Measurements from ENCODE around the gene GSTA1. TPM values are rescaled to one million over a fixed set of nuclear protein-coding genes. Genes with fewer than 3 reads are reported as not detected.
"Not testable (repeated sequence)": the region's sequence is repeated elsewhere in the genome, so short reads cannot be mapped to it uniquely, and the experiment has no call there.

Gene GSTA1
- total RNA-seq, 1 experiment from 2014 or later, result not detected

- H3K4me2 ChIP-seq (ENCODE audit: insufficient read depth, insufficient read length, low read length); H3K18ac ChIP-seq (ENCODE audit: insufficient read length, low read depth, low read length); H3K79me1 ChIP-seq (ENCODE audit: insufficient read depth, low read depth, low read length, poor library complexity, severe bottlenecking); H2BK120ac ChIP-seq (ENCODE audit: low read depth, low read length, poor library complexity, severe bottlenecking); H4K20me1 ChIP-seq (ENCODE audit: control insufficient read depth, insufficient read depth, insufficient read length); H3K23me2 ChIP-seq (ENCODE audit: insufficient read length, low read depth, low read length, poor library complexity, severe bottlenecking); H3K27me3 ChIP-seq (ENCODE audit: insufficient read depth, low read length); H3K14ac ChIP-seq (ENCODE audit: insufficient read depth, low read length); H3K4me1 Mint-ChIP-seq; H3K79me2 ChIP-seq (ENCODE audit: insufficient read depth, low read length); H2BK20ac ChIP-seq (ENCODE audit: low read depth, low read length, poor library complexity, severe bottlenecking); DNase-seq; H3T11ph ChIP-seq (ENCODE audit: low read length); H3K56ac ChIP-seq (ENCODE audit: insufficient read length, low read depth, low read length); H3K27ac Mint-ChIP-seq; H2BK15ac ChIP-seq (ENCODE audit: low read depth, low read length); H2BK5ac ChIP-seq (ENCODE audit: insufficient read length, low read length); H2AK5ac ChIP-seq (ENCODE audit: insufficient read length, low read length); H3K4me1 ChIP-seq (ENCODE audit: insufficient read depth, low read length); H4K5ac ChIP-seq (ENCODE audit: insufficient read length, low read depth, low read length); H2BK12ac ChIP-seq (ENCODE audit: insufficient read length, low read depth, low read length); H4K8ac ChIP-seq (replicated peaks; ENCODE audit: insufficient read length, low read depth, low read length); H3K23ac ChIP-seq (ENCODE audit: insufficient read length, low read depth, low read length); H3K9me3 ChIP-seq (ENCODE audit: control insufficient read depth, low read depth, low read length); H3K27me3 Mint-ChIP-seq (ENCODE audit: low read depth); H2AFZ ChIP-seq (ENCODE audit: low read length); H3K4ac ChIP-seq (ENCODE audit: low read depth, low read length); H3K4me3 Mint-ChIP-seq; H3K27ac ChIP-seq (ENCODE audit: insufficient read length, low read depth, low read length); H3K9ac ChIP-seq (ENCODE audit: extremely low read depth, insufficient read length, low read length); H4K91ac ChIP-seq (ENCODE audit: insufficient read length, low read depth, low read length): not testable (repeated sequence)
- no CpG with 5 or more reads among the region's 25 CpGs for WGBS (ENCODE audit: extremely low coverage, insufficient read length, low lambda C conversion rate)
- Mint-ChIP-seq H3K36me3 (ENCODE audit: insufficient read depth in 1 of 3, low read depth in 3 of 3) (peaks cover 5 to 19% (median 9%) of the 10 kb centered on the region in 3 experiments), H3K9me3 (peaks cover 31 to 39% of the 10 kb centered on the region in 2 experiments)
Measured at GRCh38 chr6:52825270-52825793, 21.7 kb upstream of the GSTA1 start.

Measured in H9 (cell line).